GM21786 (cell line): ENCODE results near the gene SLC27A1.
"Not testable (repeated sequence)": the region's sequence is repeated elsewhere in the genome, so short reads cannot be mapped to it uniquely, and the experiment has no call there.

ENCODE experiments used
- ATAC-seq: cut with Tn5 transposase; IDR thresholded peaks from one replicate; pipeline ENCODE4 v1.9.1; 2021; ENCODE audit not compliant: unreplicated experiment

The SLC27A1 gene

GRCh38 chr19:17456127-17456526, 14.2 kb upstream of the SLC27A1 start:
- ATAC-seq, result no peak

DNA sequence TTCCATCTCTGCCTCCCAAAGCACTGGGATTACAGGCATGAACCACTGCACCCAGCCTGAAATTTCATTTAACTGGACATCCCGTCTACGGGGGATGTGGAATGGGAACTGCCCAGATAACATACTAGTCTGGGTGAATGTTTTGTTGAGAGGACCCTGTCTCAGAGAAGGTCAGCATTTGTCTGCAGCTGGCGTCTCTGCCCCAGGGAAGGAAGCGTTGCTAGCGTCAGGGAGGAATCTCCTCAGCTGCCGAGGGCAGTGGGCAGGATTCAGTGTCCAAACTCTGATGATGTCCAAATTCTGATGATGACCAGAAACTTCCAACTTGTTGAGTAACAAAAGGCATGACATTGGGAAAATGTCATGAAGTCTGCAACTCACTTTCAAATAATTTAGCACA, 12.7 kb upstream of the SLC27A1 start:
- no peak for ATAC-seq

DNA sequence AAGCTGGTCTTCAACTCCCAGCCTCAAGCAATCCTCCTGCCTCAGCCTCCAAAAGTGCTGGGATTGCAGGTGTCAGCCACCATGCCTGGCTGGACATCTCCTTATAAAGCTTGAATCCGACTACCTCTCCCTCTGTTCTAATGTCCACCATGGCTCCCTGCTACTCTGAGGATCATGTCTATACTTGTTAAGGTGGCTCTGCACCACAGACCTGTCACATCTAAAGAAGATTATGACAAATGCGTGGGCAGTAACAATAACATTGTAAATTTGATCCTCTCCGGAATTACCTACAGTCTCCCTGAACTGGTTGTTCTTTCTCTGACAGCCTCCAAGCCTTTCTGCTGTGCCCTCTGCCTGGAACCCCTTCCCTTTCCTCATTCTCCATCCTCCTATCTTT, 11.4 kb upstream of the SLC27A1 start:
- ATAC-seq, result no peak

GRCh38 chr19:17460372-17461230, 9.7 kb upstream of the SLC27A1 start, which contains the start of gene NXNL1:
TSS of gene NXNL1 (minus strand) at chr19:17460926. CDS start at chr19:17460869, 57 bp downstream.
- no peak for ATAC-seq

- ATAC-seq, result no peak
Observed at GRCh38 chr19:17466487-17466850, 3.9 kb upstream of the SLC27A1 start.

DNA sequence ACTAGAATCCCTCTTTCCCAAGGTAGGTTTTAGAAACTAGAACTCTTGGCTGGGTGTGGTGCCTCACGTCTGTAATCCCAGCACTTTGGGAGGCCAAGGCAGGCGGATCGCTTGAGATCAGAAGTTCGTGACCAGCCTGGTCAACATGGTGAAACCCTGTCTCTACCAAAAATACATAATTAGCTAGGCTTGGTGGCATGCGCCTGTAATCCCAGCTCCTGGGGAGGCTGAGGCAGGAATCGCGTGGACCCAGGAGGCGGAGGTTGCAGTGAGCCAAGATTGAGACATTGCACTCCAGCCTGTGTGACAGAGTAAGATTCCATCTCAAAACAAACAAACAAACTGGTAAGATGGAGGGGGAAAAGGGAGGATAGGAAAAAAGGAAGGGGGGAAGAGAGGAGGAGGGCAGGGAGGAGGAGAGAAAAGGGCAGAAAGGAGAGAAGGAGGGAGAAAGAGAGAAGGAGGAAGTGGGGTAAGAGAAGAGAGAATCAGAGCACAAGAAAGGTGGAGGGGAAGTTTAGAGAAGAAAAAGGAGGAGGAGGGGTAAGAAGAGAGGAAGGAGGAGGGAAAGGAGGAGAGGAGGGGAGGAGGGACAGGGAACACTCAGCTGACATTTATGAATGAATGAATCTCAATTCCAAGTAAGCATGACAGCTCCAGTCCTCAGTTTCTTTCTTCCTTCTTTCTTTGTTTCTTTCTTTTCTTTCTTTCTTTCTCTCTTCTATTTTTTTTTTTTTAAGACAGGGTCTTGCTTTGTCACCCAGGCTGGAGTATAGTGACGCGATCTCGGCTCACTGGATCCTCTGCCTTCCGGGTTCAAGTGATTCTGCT, 2.6 kb upstream of the SLC27A1 start:
- no peak for ATAC-seq

DNA sequence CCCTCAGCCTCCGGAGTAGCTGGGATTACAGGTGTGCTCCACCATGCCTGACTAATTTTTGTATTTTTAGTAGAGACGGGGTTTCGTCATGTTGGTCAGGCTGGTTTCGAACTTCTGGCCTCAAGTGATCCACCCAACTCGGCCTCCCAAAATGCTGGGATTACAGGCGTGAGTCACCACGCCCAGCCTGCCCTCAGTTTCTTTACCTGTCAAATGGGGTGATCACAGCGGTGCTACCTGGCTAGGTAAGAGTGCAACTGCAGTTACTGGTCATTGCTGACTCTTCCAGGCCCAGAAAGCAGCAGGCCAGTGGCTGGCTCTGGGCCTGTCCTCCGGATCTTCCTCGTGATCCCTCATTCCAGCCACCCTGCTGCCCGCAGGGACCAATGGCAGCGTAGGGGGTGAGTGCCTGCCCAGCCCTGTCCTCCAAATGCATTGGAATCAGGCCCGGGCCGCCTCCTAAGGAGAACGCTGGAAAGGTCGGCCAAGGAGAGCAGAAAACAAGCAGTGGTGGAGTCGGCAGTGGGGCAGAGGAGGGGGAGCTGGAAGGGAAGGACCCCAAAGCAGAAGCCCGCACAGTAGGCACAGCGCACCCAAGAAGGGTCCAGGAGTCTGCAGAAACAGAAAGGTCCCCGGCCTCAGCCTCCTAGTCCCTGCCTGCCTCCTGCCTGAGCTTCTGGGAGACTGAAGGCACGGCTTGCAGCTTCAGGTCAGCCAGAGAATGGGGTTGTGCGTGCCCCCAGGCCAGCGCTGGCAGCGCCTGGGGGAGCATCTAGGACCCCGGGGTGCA, 1.8 kb upstream of the SLC27A1 start:
- ATAC-seq, result no peak

- no peak for ATAC-seq
Observed at GRCh38 chr19:17469092-17469480, 1.2 kb upstream of the SLC27A1 start.

GRCh38 chr19:17469481-17470067, 750 bp upstream of the SLC27A1 start:
- ATAC-seq, result peak; percentile 56

GRCh38 chr19:17471410-17472125, 1.2 kb downstream of the SLC27A1 start:
- ATAC-seq, result no peak

DNA sequence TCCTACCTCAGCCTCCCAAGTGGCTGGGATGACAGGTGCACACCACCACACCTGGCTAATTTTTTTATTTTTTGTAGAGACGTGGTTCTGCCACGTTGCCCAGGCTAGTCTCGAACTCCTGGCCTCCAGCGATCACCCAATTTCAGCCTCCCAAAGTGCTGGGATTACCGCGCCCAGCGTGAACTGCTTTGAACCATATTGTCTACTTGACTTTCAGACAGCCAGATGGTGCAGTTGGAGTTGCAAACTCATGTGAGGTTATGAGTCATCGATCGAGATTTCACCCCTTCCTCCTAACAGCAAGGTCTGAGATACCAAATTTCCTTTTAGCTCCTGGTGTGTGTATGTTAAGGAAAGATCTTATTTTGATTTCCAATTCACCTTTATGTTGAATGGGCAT, 2.7 kb downstream of the SLC27A1 start:
- no peak for ATAC-seq

DNA sequence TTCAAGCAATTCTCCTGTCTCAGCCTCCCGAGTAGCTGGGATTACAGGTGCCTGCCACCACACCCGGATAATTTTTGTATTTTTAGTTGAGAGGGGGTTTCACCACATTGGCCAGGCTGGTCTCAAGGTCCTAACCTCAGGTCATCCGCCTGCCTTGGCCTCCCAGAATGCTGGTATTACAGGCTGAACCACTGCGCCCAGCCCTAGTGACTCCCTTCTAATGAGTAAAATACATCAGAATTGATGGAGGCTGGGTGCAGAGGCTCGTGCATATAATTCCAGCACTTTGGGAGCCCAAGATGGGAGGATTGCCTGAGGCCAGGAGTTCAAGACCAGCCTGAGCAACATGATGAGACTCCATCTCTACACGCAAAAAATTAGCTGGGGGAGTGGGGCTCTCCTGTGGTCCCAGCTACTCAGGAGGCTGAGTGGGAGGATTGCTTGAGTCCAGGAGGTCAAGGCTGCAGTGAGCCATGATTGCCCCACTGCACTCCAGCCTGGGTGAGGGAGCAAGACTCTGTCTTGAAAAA, 4.8 kb downstream of the SLC27A1 start:
- ATAC-seq, result not testable (repeated sequence)

DNA sequence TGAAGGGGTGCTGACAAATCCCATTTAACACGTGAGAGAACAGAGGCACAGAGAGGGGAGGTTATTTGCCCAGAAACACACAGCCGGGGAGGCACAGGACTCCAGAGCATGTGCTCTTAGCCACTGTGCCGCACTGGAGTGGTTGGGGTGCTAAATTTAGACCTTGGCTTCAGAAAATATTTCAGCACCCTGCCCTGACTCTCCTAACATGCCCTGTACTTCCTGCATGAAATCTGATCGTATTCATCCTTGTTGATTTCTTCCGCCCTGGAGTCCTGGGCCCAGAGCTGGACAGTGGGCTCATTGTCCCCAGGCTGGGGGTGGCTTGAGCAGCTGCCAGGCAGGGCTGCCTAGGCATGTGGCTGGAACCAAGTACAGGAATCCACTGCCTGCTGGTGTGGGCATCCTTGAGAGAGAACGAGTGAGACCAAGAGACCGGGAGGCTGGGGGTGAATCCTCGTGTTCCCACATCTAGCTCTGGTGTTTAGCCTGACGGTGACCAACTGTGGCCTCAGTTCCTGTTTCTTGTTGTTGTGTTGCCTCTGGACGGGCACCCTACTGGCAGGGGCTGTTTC, 5.3 kb downstream of the SLC27A1 start:
- ATAC-seq, result no peak

DNA sequence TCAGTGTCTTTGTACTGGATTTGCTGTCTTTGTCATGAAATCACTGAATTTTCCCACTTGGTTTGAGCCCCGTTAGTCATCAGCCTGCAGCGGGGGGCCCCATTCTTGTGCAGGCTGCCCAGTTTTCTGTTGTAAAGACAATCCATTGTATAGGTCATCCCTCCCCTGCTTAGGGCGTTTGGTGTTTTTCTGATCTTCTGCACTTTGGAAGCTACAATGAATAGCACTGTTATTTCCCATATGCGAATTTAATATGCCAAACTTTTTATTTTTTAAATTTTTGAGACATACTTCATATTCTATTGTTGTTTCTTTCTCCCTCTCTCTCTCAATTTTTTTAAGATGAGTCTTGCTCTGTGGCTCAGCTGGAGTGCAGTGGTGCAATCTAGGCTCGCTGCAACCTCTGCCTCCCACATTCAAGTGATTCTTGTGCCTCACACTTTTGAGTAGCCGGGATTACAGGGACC, 9.0 kb downstream of the SLC27A1 start:
- no peak for ATAC-seq

GRCh38 chr19:17481986-17482385, 11.7 kb downstream of the SLC27A1 start:
- ATAC-seq, result no peak

- ATAC-seq, result no peak
Observed at GRCh38 chr19:17482877-17483604, 12.7 kb downstream of the SLC27A1 start.

DNA sequence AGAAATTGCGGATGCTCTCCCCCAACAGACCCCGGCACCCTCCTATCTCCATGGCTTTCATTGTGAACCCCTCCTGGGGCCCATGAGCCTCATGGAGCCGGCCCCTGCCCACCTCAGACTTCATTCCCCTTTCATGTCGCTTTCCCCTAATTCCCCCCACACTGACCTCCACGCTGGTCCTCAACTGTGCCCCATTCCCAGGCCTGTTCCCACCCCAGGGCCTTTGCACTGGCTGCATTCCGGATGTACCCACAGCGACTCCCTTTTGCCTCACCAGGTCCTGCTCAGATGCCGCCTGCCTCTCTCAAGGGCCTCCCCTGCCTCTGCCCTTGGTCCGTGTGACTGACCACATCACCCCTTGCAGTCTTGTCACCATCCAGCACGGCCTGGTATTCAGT, 13.3 kb downstream of the SLC27A1 start:
- ATAC-seq, result no peak

DNA sequence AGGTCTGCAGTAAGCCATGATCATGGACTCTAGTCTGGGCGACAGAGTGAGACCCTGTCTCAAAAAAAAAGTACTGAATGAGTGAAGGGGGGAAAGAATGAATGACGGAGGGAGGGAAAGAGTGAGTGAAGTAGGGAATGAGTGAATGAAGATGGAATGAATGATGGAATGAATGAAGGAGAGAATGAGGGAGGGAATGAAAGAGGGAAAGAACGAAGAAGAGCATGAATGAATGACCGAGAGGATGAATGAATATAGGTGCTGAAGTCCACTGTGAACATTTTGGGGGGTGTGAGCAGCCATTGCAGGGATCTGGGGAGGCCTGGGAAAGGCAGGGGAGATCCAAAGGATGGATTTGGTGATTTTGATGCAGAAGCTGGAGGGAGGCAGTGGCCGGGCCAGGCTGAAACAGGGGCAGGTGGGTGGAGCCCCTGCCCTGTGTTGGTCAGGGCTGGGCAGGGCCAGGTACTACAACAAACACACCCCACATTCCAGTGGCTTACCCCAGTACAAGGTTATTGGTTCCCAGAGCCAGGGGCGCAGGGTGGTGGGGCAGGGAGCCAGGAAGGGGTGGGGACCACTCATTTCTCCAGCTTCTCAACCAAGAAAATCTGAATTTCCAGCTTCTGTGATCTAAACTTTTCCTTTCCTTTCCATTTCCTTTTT, 14.3 kb downstream of the SLC27A1 start:
- ATAC-seq, result no peak
